GM21390 (cell line): ENCODE data around the gene LINGO4.

Source experiments
- ATAC-seq: cut with Tn5 transposase; IDR thresholded peaks from one replicate; pipeline ENCODE4 v1.9.1; 2021; ENCODE audit not compliant: unreplicated experiment

Gene LINGO4

GRCh38 chr1:151805066-151805820 is at the start of gene LINGO4:
Gene LINGO4, minus strand, starts transcription at chr1:151805419. Its CDS starts 2,715 bp downstream, at chr1:151802704.
- ATAC-seq, result no peak

GRCh38 chr1:151854658-151855057 is 49.4 kb upstream of the LINGO4 start:
- no peak for ATAC-seq

GRCh38 chr1:151853411-151853943 is 48.3 kb upstream of the LINGO4 start, which contains the start of gene THEM5:
Gene THEM5, minus strand, starts transcription at chr1:151853712. Its CDS starts 147 bp downstream, at chr1:151853565.
- no peak for ATAC-seq

- ATAC-seq, result no peak
These were observed 47.5 kb upstream of the LINGO4 start for GRCh38 chr1:151852733-151853132.

GRCh38 chr1:151851886-151852285 is 46.7 kb upstream of the LINGO4 start:
- no peak for ATAC-seq

- ATAC-seq, result no peak
These were observed 44.7 kb upstream of the LINGO4 start for GRCh38 chr1:151849871-151850270.

- no peak for ATAC-seq
These were observed 43.9 kb upstream of the LINGO4 start for GRCh38 chr1:151849126-151849525.

GRCh38 chr1:151847867-151848596 is 42.8 kb upstream of the LINGO4 start:
- ATAC-seq, result no peak

GRCh38 chr1:151846686-151847237 is 41.5 kb upstream of the LINGO4 start:
- no peak for ATAC-seq

- no peak for ATAC-seq
These were observed 40.9 kb upstream of the LINGO4 start for GRCh38 chr1:151846062-151846568.

- ATAC-seq, result no peak
These were observed 38.2 kb upstream of the LINGO4 start for GRCh38 chr1:151843398-151843797.

- ATAC-seq, result no peak
These were observed 35.9 kb upstream of the LINGO4 start for GRCh38 chr1:151841141-151841540.

GRCh38 chr1:151840421-151840820 is 35.2 kb upstream of the LINGO4 start:
- ATAC-seq, result no peak

GRCh38 chr1:151839457-151840403 is 34.5 kb upstream of the LINGO4 start, which contains the start of gene C2CD4D:
Gene C2CD4D, minus strand, starts transcription at chr1:151839820. Its CDS starts 831 bp downstream, at chr1:151838989.
- no peak for ATAC-seq

GRCh38 chr1:151839082-151839412 is 33.8 kb upstream of the LINGO4 start:
- no peak for ATAC-seq

- ATAC-seq, result no peak
These were observed 33.2 kb upstream of the LINGO4 start for GRCh38 chr1:151838222-151839081.

GRCh38 chr1:151837884-151838221 is 32.6 kb upstream of the LINGO4 start:
- ATAC-seq, result no peak

- ATAC-seq, result no peak
These were observed 32.0 kb upstream of the LINGO4 start for GRCh38 chr1:151837197-151837596.

- no peak for ATAC-seq
These were observed 30.4 kb upstream of the LINGO4 start for GRCh38 chr1:151835596-151835995.

GRCh38 chr1:151834239-151834638 is 29.0 kb upstream of the LINGO4 start:
- ATAC-seq, result no peak
